Loucy (cell line): ENCODE measurements around the gene ARL3.
A peak's percentile ranks its signal among the peaks of the same experiment; 100 is the strongest.

Experiments
- H2AFZ ChIP-seq: fragments of 200-600 bp; sonication (generic); 2 replicates; pipeline ENCODE4 v1.6.0; 2016; ENCODE audit warnings: antibody characterized with exemption, mild to moderate bottlenecking, low read length, moderate library complexity
- H3F3A ChIP-seq: fragments of 200-600 bp; 2 replicates; pipeline ENCODE4 v1.6.0; 2016; ENCODE audit warnings: antibody characterized with exemption, low read depth, mild to moderate bottlenecking
- H3K27me3 ChIP-seq: fragments of 200-600 bp; sonication (generic); 2 replicates; pipeline ENCODE4 v1.6.1; 2014; ENCODE audit warnings: low read length, mild to moderate bottlenecking; ENCODE audit not compliant: insufficient read depth, poor library complexity, severe bottlenecking
- H3K36me3 ChIP-seq: fragments of 200-600 bp; sonication (generic); 2 replicates; pipeline ENCODE4 v1.6.1; 2016; ENCODE audit warnings: low read length; ENCODE audit not compliant: insufficient read depth
- H3K4me1 ChIP-seq: fragments of 200-600 bp; sonication (generic); 2 replicates; pipeline ENCODE4 v1.5.1; 2014; ENCODE audit warnings: low read length, mild to moderate bottlenecking; ENCODE audit not compliant: insufficient read depth, poor library complexity, severe bottlenecking
- H3K4me2 ChIP-seq: fragments of 200-600 bp; sonication (generic); 2 replicates; pipeline ENCODE4 v1.6.0; 2014; ENCODE audit warnings: antibody characterized with exemption, low read length, low read depth, mild to moderate bottlenecking; ENCODE audit not compliant: poor library complexity, severe bottlenecking
- H3K4me3 ChIP-seq: fragments of 200-600 bp; sonication (generic); 2 replicates; pipeline ENCODE4 v1.5.1; 2014; ENCODE audit warnings: low read length, mild to moderate bottlenecking, mixed read lengths; ENCODE audit not compliant: poor library complexity, severe bottlenecking
- H3K79me2 ChIP-seq: fragments of 200-600 bp; sonication (generic); 2 replicates; pipeline ENCODE4 v1.6.1; 2014; ENCODE audit warnings: low read length; ENCODE audit not compliant: insufficient read depth
- H3K9ac ChIP-seq: fragments of 200-600 bp; sonication (generic); 2 replicates; pipeline ENCODE4 v1.6.0; 2014; ENCODE audit warnings: mild to moderate bottlenecking, low read depth, low read length, moderate library complexity; ENCODE audit not compliant: poor library complexity, severe bottlenecking
- H3K9me2 ChIP-seq: fragments of 200-600 bp; sonication (generic); replicated peaks from 2 replicates; pipeline ENCODE4 v1.6.1; 2016; ENCODE audit warnings: low read depth, low read length, mixed read lengths
- H3K9me3 ChIP-seq: fragments of 200-600 bp; sonication (generic); 2 replicates; pipeline ENCODE4 v1.6.1; 2014; ENCODE audit warnings: mild to moderate bottlenecking, antibody characterized with exemption, low read length, low read depth; ENCODE audit not compliant: insufficient read depth
- H4K20me1 ChIP-seq: fragments of 200-600 bp; sonication (generic); 2 replicates; pipeline ENCODE4 v1.6.0; 2014; ENCODE audit warnings: antibody characterized with exemption, low read length, mild to moderate bottlenecking; ENCODE audit not compliant: insufficient read depth, poor library complexity, severe bottlenecking
- CTCF ChIP-seq: fragments of 200-600 bp; sonication (generic); conservative IDR thresholded peaks from 2 replicates; pipeline ENCODE4 v1.5.1; 2014; ENCODE audit warnings: mild to moderate bottlenecking, antibody characterized with exemption, low read length
- EZH2phosphoT487 ChIP-seq: fragments of 200-600 bp; IDR thresholded peaks from 2 replicates; pipeline ENCODE4 v1.6.1; 2018; ENCODE audit warnings: antibody characterized with exemption, mild to moderate bottlenecking, moderate library complexity, borderline replicate concordance

The ARL3 gene

GRCh38 chr10:102646610-102647442 is 67.4 kb downstream of the ARL3 start:
- Histone ChIP-seq H3K4me1 (peaks cover 57% of the 10 kb centered on the region), H3K79me2 (peaks cover 92% of the 10 kb centered on the region), H3K9ac (peak overlapping the region; percentile 98), H3K9me2 (no peaks in the 10 kb centered on the region), H3K9me3 (no peaks in the 10 kb centered on the region), H3K4me3 (peak overlapping the region; percentile 86), H3K27me3 (no peaks in the 10 kb centered on the region), H3F3A (0 out of 2 replicates have a peak, but pooled peaks cover 2% of the 10 kb centered on the region), H3K4me2 (peak overlapping the region; percentile 100), H3K36me3 (no peaks in the 10 kb centered on the region; the same call in 1 of the 2 replicates), H2AFZ (no peak overlapping the region), H4K20me1 (peaks cover 73% of the 10 kb centered on the region)
- TF ChIP-seq CTCF (no peak), EZH2phosphoT487 (no peak)

- H2AFZ ChIP-seq = no peak overlapping the region
- peak overlapping the region; percentile 98 for H3K9ac ChIP-seq
- TF ChIP-seq CTCF (no peak), EZH2phosphoT487 (no peak)
- H3K9me2 ChIP-seq = no peaks in the 10 kb centered on the region
- H3K9me3 ChIP-seq = no peaks in the 10 kb centered on the region
- H3K4me3 ChIP-seq = peak overlapping the region; percentile 86
- no peaks in the 10 kb centered on the region; the same call in 1 of the 2 replicates for H3K36me3 ChIP-seq
- H4K20me1 ChIP-seq = peaks cover 65% of the 10 kb centered on the region
- peaks cover 54% of the 10 kb centered on the region for H3K4me1 ChIP-seq
- H3K79me2 ChIP-seq = peaks cover 83% of the 10 kb centered on the region
- no peaks in the 10 kb centered on the region for H3K27me3 ChIP-seq
- H3K4me2 ChIP-seq = peak overlapping the region; percentile 100
- 0 out of 2 replicates have a peak, but pooled peaks cover 2% of the 10 kb centered on the region for H3F3A ChIP-seq
Measured at GRCh38 chr10:102645741-102646609, 68.2 kb downstream of the ARL3 start.

GRCh38 chr10:102645388-102645740 is 68.8 kb downstream of the ARL3 start:
- peaks cover 59% of the 10 kb centered on the region for H4K20me1 ChIP-seq
- no peak overlapping the region for H2AFZ ChIP-seq
- H3K4me3 ChIP-seq = peak overlapping the region; percentile 86

More at GRCh38 chr10:102645388-102645740, 68.8 kb downstream of the ARL3 start:
- Histone ChIP-seq H3K36me3 (no peaks in the 10 kb centered on the region), H3K9me3 (no peaks in the 10 kb centered on the region), H3K9ac (peak overlapping the region; percentile 98), H3K27me3 (no peaks in the 10 kb centered on the region), H3K4me2 (peak overlapping the region; percentile 100), H3K4me1 (peaks cover 48% of the 10 kb centered on the region), H3F3A (0 out of 2 replicates have a peak, but pooled peaks cover 2% of the 10 kb centered on the region), H3K9me2 (no peaks in the 10 kb centered on the region), H3K79me2 (peaks cover 77% of the 10 kb centered on the region)
- no peak for TF ChIP-seq CTCF
- TF ChIP-seq EZH2phosphoT487 = no peak
